Body of pancreas (tissue), 4 donors: Measurements from ENCODE around the gene TLNRD1.

Source experiments
- CTCF ChIP-seq, 7 experiments: fragments of 450-650 bp in 4 of 7; fragments of 200-600 bp in 3 of 7; sonication (generic) in 3 of 7; IDR thresholded peaks; one replicate each; pipeline ENCODE4 v1.5.1; 2016 to 2019; ENCODE audit warnings: antibody characterized with exemption in 7 of 7
- POLR2A ChIP-seq, 3 donors: fragments of 450-650 bp; IDR thresholded peaks; one replicate each; pipeline ENCODE4 v1.6.1; 2016; ENCODE audit warnings: antibody characterized with exemption in 3 of 3, mild to moderate bottlenecking in 2 of 3

GRCh38 chr15:81043281-81043934 lies 42.7 kb downstream of the TLNRD1 start:
- TF ChIP-seq CTCF (IDR thresholded peaks at IDR 0.05) (no peak), POLR2A (IDR thresholded peaks at IDR 0.05) (no peak)
